Loucy (cell line): ENCODE measurements around the gene SLC7A4.

Source experiments
- H2AFZ ChIP-seq: fragments of 200-600 bp; sonication (generic); 2 replicates; pipeline ENCODE4 v1.6.0; 2016; ENCODE audit warnings: antibody characterized with exemption, mild to moderate bottlenecking, low read length, moderate library complexity
- H3F3A ChIP-seq: fragments of 200-600 bp; 2 replicates; pipeline ENCODE4 v1.6.0; 2016; ENCODE audit warnings: antibody characterized with exemption, low read depth, mild to moderate bottlenecking
- H3K27me3 ChIP-seq: fragments of 200-600 bp; sonication (generic); 2 replicates; pipeline ENCODE4 v1.6.1; 2014; ENCODE audit warnings: low read length, mild to moderate bottlenecking; ENCODE audit not compliant: insufficient read depth, poor library complexity, severe bottlenecking
- H3K36me3 ChIP-seq: fragments of 200-600 bp; sonication (generic); 2 replicates; pipeline ENCODE4 v1.6.1; 2016; ENCODE audit warnings: low read length; ENCODE audit not compliant: insufficient read depth
- H3K4me1 ChIP-seq: fragments of 200-600 bp; sonication (generic); 2 replicates; pipeline ENCODE4 v1.5.1; 2014; ENCODE audit warnings: low read length, mild to moderate bottlenecking; ENCODE audit not compliant: insufficient read depth, poor library complexity, severe bottlenecking
- H3K4me2 ChIP-seq: fragments of 200-600 bp; sonication (generic); 2 replicates; pipeline ENCODE4 v1.6.0; 2014; ENCODE audit warnings: antibody characterized with exemption, low read length, low read depth, mild to moderate bottlenecking; ENCODE audit not compliant: poor library complexity, severe bottlenecking
- H3K4me3 ChIP-seq: fragments of 200-600 bp; sonication (generic); 2 replicates; pipeline ENCODE4 v1.5.1; 2014; ENCODE audit warnings: low read length, mild to moderate bottlenecking, mixed read lengths; ENCODE audit not compliant: poor library complexity, severe bottlenecking
- H3K79me2 ChIP-seq: fragments of 200-600 bp; sonication (generic); 2 replicates; pipeline ENCODE4 v1.6.1; 2014; ENCODE audit warnings: low read length; ENCODE audit not compliant: insufficient read depth
- H3K9ac ChIP-seq: fragments of 200-600 bp; sonication (generic); 2 replicates; pipeline ENCODE4 v1.6.0; 2014; ENCODE audit warnings: mild to moderate bottlenecking, low read depth, low read length, moderate library complexity; ENCODE audit not compliant: poor library complexity, severe bottlenecking
- H3K9me2 ChIP-seq: fragments of 200-600 bp; sonication (generic); replicated peaks from 2 replicates; pipeline ENCODE4 v1.6.1; 2016; ENCODE audit warnings: low read depth, low read length, mixed read lengths
- H3K9me3 ChIP-seq: fragments of 200-600 bp; sonication (generic); 2 replicates; pipeline ENCODE4 v1.6.1; 2014; ENCODE audit warnings: mild to moderate bottlenecking, antibody characterized with exemption, low read length, low read depth; ENCODE audit not compliant: insufficient read depth
- H4K20me1 ChIP-seq: fragments of 200-600 bp; sonication (generic); 2 replicates; pipeline ENCODE4 v1.6.0; 2014; ENCODE audit warnings: antibody characterized with exemption, low read length, mild to moderate bottlenecking; ENCODE audit not compliant: insufficient read depth, poor library complexity, severe bottlenecking
- CTCF ChIP-seq: fragments of 200-600 bp; sonication (generic); conservative IDR thresholded peaks from 2 replicates; pipeline ENCODE4 v1.5.1; 2014; ENCODE audit warnings: mild to moderate bottlenecking, antibody characterized with exemption, low read length
- EZH2phosphoT487 ChIP-seq: fragments of 200-600 bp; IDR thresholded peaks from 2 replicates; pipeline ENCODE4 v1.6.1; 2018; ENCODE audit warnings: antibody characterized with exemption, mild to moderate bottlenecking, moderate library complexity, borderline replicate concordance

The SLC7A4 gene

GRCh38 chr22:21047035-21047661 is 14.8 kb upstream of the SLC7A4 start:
- Histone ChIP-seq H2AFZ (no peak overlapping the region), H3K79me2 (no peaks in the 10 kb centered on the region), H3K4me1 (peaks cover 12% of the 10 kb centered on the region), H4K20me1 (no peaks in the 10 kb centered on the region), H3F3A (no peaks in the 10 kb centered on the region), H3K9me3 (no peaks in the 10 kb centered on the region), H3K9me2 (no peaks in the 10 kb centered on the region), H3K27me3 (no peaks in the 10 kb centered on the region), H3K9ac (no peak overlapping the region), H3K36me3 (no peaks in the 10 kb centered on the region), H3K4me2 (no peak overlapping the region), H3K4me3 (no peak overlapping the region)
- no peak for TF ChIP-seq CTCF
- TF ChIP-seq EZH2phosphoT487 = no peak

GRCh38 chr22:21045585-21046294 is 13.4 kb upstream of the SLC7A4 start, which contains the start of gene LRRC74B:
LRRC74B (plus strand) TSS chr22:21045946; CDS start chr22:21045987, 41 bp downstream.
- H3K9me3 ChIP-seq = no peaks in the 10 kb centered on the region
- no peak within 1 kb of the TSS for H3K9ac ChIP-seq
- H2AFZ ChIP-seq = no peak within 1 kb of the TSS
- no peaks in the 10 kb centered on the region for H3K4me1 ChIP-seq
- H3K27me3 ChIP-seq = no peaks in the 10 kb centered on the region
- no peak within 1 kb of the TSS for H3K4me2 ChIP-seq
- TF ChIP-seq EZH2phosphoT487 (no peak), CTCF (no peak)
- H4K20me1 ChIP-seq = no peaks in the 10 kb centered on the region
- no peaks in the 10 kb centered on the region for H3K9me2 ChIP-seq
- no peaks in the 10 kb centered on the region for H3F3A ChIP-seq
- no peaks in the 10 kb centered on the region for H3K36me3 ChIP-seq
- H3K4me3 ChIP-seq = no peak within 1 kb of the TSS
- H3K79me2 ChIP-seq = no peaks in the 10 kb centered on the region

- Histone ChIP-seq H3K36me3 (no peaks in the 10 kb centered on the region), H3K27me3 (no peaks in the 10 kb centered on the region), H3K4me3 (no peak overlapping the region), H3K9me3 (no peaks in the 10 kb centered on the region), H3K9ac (no peak overlapping the region), H3K4me2 (no peak overlapping the region), H3K79me2 (no peaks in the 10 kb centered on the region), H4K20me1 (no peaks in the 10 kb centered on the region), H3F3A (no peaks in the 10 kb centered on the region), H3K9me2 (no peaks in the 10 kb centered on the region), H3K4me1 (no peaks in the 10 kb centered on the region), H2AFZ (no peak overlapping the region)
- TF ChIP-seq EZH2phosphoT487 (no peak), CTCF (no peak)
Measured at GRCh38 chr22:21044931-21045584, 12.7 kb upstream of the SLC7A4 start.
